Activated CD8-positive, alpha-beta memory T cell treated with anti-CD3 and anti-CD28 coated beads, Interleukin-2, amount 10 ng/mL, durations not matched to agents 7 days and 5 days (primary cell): ENCODE data around the gene FAM163B. TPM values are rescaled to one million over a fixed set of nuclear protein-coding genes. Genes with fewer than 3 reads are reported as not detected.

Experiments
- ATAC-seq: fragments of 150-1000 bp; cut with Tn5 transposase; one replicate; pipeline ENCODE4 v1.10.0; 2021; ENCODE audit warnings: moderate library complexity
- CTCF ChIA-PET: fragments of 350-600 bp; sonication (Branson Sonifier 250); formaldehyde crosslinking; loops from one replicate; lab custom pipeline; 2021; ENCODE audit warnings: antibody characterized with exemption; lab: Charles Lee
- DNase-seq: peaks from one replicate; pipeline ENCODE4 v3.0.0-alpha.2; 2020
- H3K27ac Mint-ChIP-seq: one replicate; pipeline ENCODE4 v1.8.0; 2021; ENCODE audit warnings: mild to moderate bottlenecking, mixed read lengths
- H3K27me3 Mint-ChIP-seq: one replicate; pipeline ENCODE4 v1.8.0; 2021; ENCODE audit warnings: mixed read lengths
- H3K36me3 Mint-ChIP-seq: one replicate; pipeline ENCODE4 v1.8.0; 2021; ENCODE audit warnings: mild to moderate bottlenecking, mixed read lengths
- H3K4me1 Mint-ChIP-seq: one replicate; pipeline ENCODE4 v1.8.0; 2021; ENCODE audit warnings: mixed read lengths
- H3K4me3 Mint-ChIP-seq: one replicate; pipeline ENCODE4 v1.8.0; 2021; ENCODE audit warnings: mild to moderate bottlenecking, moderate library complexity, mixed read lengths
- H3K9me3 Mint-ChIP-seq: one replicate; pipeline ENCODE4 v1.8.0; 2022; ENCODE audit warnings: low read depth, mixed read lengths
- total RNA-seq, 2 experiments: library from RNA; stranded (reverse); gene quantifications; one replicate each; pipeline ENCODE4 v1.2.3, GENCODE V29; 2021

Gene FAM163B
- total RNA-seq, 2 experiments from 2014 or later, result not detected

- peaks cover 16% of the 10 kb centered on the region for H3K27me3 Mint-ChIP-seq
- no peak for ATAC-seq
- H3K36me3 Mint-ChIP-seq, result no peaks in the 10 kb centered on the region
Measured at GRCh38 chr9:133528876-133529241, 80.3 kb downstream of the FAM163B start.

GRCh38 chr9:133528001-133528875 is 81.0 kb downstream of the FAM163B start:
- Mint-ChIP-seq H3K27me3 (peaks cover 10% of the 10 kb centered on the region), H3K4me3 (no peak overlapping the region), H3K27ac (no peak overlapping the region), H3K9me3 (no peaks in the 10 kb centered on the region), H3K4me1 (no peaks in the 10 kb centered on the region), H3K36me3 (no peaks in the 10 kb centered on the region)
- CTCF ChIA-PET, result no interaction called here
- DNase-seq (no peak), ATAC-seq (no peak)

More at GRCh38 chr9:133528876-133529241, 80.3 kb downstream of the FAM163B start:
- Mint-ChIP-seq H3K4me3 (no peak overlapping the region), H3K27ac (no peak overlapping the region), H3K9me3 (no peaks in the 10 kb centered on the region), H3K4me1 (no peaks in the 10 kb centered on the region)
- DNase-seq, result no peak
- CTCF ChIA-PET, result interaction anchor here (1.7 kb wide), 1 partner anchor 214 kb away, joined by 6 read pairs; no protein-coding TSS in a partner anchor

GRCh38 chr9:133527444-133527920 is 81.7 kb downstream of the FAM163B start:
- ATAC-seq, result no peak
- CTCF ChIA-PET, result no interaction called here
- H3K9me3 Mint-ChIP-seq, result no peaks in the 10 kb centered on the region
- H3K27me3 Mint-ChIP-seq, result peaks cover 3% of the 10 kb centered on the region
- H3K4me3 Mint-ChIP-seq, result no peak overlapping the region
- H3K4me1 Mint-ChIP-seq, result no peaks in the 10 kb centered on the region
- no peak for DNase-seq
- no peaks in the 10 kb centered on the region for H3K36me3 Mint-ChIP-seq
- H3K27ac Mint-ChIP-seq, result no peak overlapping the region

Other genes with a start within 250 kb of the FAM163B start
- 100 to 1,000 TPM; 218 to 304 TPM for gene SURF4, start 233.3 kb downstream of the FAM163B start, total RNA-seq
- gene STKLD1, start 233.0 kb downstream of the FAM163B start, total RNA-seq, result 1 to 10 TPM in 1 of 2 experiments, under 1 TPM in 1; 0.20 to 1.4 TPM
- gene REXO4, start 191.4 kb downstream of the FAM163B start, total RNA-seq, result 10 to 100 TPM; 27.5 to 34.1 TPM
- gene ADAMTS13, start 187.0 kb downstream of the FAM163B start, total RNA-seq, result 1 to 10 TPM; 2.6 to 2.7 TPM
- 1 to 10 TPM in 1 of 2 experiments, under 1 TPM in 1; 0.38 to 1.1 TPM for gene CACFD1, start 149.4 kb downstream of the FAM163B start, total RNA-seq
- 1 to 10 TPM; 5.5 to 9.9 TPM for gene SLC2A6, start 130.3 kb downstream of the FAM163B start, total RNA-seq
- not detected for gene MYMK, start 84.4 kb downstream of the FAM163B start, total RNA-seq
- not detected for gene ADAMTSL2, start 74.7 kb downstream of the FAM163B start, total RNA-seq
- not detected for gene DBH, start 27.0 kb upstream of the FAM163B start, total RNA-seq
- under 1 TPM; 0.38 to 0.56 TPM for gene SARDH, start 129.0 kb upstream of the FAM163B start, total RNA-seq